GM13977 (cell line): ENCODE results near the gene UNC13C.

Experiments used
- DNase-seq: peaks from one replicate; pipeline ENCODE4 v3.0.0; 2012; ENCODE audit warnings: low spot score
- CTCF ChIP-seq: IDR thresholded peaks from 2 replicates; pipeline ENCODE4 v1.5.1; 2012; ENCODE audit warnings: mild to moderate bottlenecking, control low read depth; ENCODE audit not compliant: insufficient read depth; ENCODE audit errors: extremely low read depth, missing control alignments
- in situ Hi-C: fragments of 300-500 bp; cut with MboI; formaldehyde crosslinking; loops from one replicate; pipeline ENCODE4 v1.12.0; 2022; ENCODE audit warnings: low sequenced_read_pairs, low pct_unique_long_range_greater_than_20kb, mixed read lengths, inconsistent platforms; ENCODE audit not compliant: unreplicated experiment

Gene UNC13C

GRCh38 chr15:54575586-54575985 is 597.3 kb downstream of the UNC13C start:
- in situ Hi-C loops, result no loop called here
- no peak for TF ChIP-seq CTCF
- DNase-seq, result no peak

GRCh38 chr15:54576298-54576935 is 598.2 kb downstream of the UNC13C start:
- in situ Hi-C loops, result no loop called here
- no peak for DNase-seq
- no peak for TF ChIP-seq CTCF

GRCh38 chr15:54577476-54578250 is 599.4 kb downstream of the UNC13C start:
- in situ Hi-C loops, result no loop called here
- DNase-seq, result no peak
- no peak for TF ChIP-seq CTCF

GRCh38 chr15:54579855-54580254 is 601.6 kb downstream of the UNC13C start:
- DNase-seq, result no peak
- TF ChIP-seq CTCF, result no peak
- in situ Hi-C loops, result no loop called here

GRCh38 chr15:54580643-54581042 is 602.4 kb downstream of the UNC13C start:
- no peak for TF ChIP-seq CTCF
- in situ Hi-C loops, result no loop called here

GRCh38 chr15:54582863-54583643 is 604.8 kb downstream of the UNC13C start:
- no peak for DNase-seq
- TF ChIP-seq CTCF, result no peak
- in situ Hi-C loops, result no loop called here

More at GRCh38 chr15:54580643-54581042, 602.4 kb downstream of the UNC13C start:
- no peak for DNase-seq
